ENCODE measurements around the gene LAMC2. TPM values are rescaled to one million over a fixed set of nuclear protein-coding genes. Genes with fewer than 3 reads are reported as not detected.

Gene LAMC2
- total and polyA plus RNA-seq, 9 of the 15 experiments (the other 6 are each of a cell fraction or from before 2014, with no cell fraction given), result 0.02 to 0.03 TPM; not detected in 7

DNA sequence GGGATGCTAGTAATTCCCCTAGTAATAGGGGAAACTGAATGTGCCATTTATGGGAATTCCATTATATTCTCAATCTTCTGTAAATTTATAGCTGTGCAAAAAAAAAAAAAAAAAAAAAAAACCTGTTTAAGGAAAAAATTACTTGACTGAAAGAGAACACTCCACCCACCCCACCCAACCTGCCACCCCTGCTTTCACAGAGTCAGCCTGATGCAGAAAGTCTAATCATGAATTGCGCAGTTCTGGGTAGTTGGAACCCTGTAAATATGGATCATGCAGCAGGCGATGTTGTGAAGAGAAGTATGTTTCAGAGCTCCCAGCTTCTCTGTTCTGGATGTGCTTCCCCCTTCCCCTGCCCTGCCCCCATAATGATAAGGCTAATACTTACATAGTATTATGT lies 19.6 kb upstream of the LAMC2 start (continued):
- TF ChIP-seq, protein P1, sequence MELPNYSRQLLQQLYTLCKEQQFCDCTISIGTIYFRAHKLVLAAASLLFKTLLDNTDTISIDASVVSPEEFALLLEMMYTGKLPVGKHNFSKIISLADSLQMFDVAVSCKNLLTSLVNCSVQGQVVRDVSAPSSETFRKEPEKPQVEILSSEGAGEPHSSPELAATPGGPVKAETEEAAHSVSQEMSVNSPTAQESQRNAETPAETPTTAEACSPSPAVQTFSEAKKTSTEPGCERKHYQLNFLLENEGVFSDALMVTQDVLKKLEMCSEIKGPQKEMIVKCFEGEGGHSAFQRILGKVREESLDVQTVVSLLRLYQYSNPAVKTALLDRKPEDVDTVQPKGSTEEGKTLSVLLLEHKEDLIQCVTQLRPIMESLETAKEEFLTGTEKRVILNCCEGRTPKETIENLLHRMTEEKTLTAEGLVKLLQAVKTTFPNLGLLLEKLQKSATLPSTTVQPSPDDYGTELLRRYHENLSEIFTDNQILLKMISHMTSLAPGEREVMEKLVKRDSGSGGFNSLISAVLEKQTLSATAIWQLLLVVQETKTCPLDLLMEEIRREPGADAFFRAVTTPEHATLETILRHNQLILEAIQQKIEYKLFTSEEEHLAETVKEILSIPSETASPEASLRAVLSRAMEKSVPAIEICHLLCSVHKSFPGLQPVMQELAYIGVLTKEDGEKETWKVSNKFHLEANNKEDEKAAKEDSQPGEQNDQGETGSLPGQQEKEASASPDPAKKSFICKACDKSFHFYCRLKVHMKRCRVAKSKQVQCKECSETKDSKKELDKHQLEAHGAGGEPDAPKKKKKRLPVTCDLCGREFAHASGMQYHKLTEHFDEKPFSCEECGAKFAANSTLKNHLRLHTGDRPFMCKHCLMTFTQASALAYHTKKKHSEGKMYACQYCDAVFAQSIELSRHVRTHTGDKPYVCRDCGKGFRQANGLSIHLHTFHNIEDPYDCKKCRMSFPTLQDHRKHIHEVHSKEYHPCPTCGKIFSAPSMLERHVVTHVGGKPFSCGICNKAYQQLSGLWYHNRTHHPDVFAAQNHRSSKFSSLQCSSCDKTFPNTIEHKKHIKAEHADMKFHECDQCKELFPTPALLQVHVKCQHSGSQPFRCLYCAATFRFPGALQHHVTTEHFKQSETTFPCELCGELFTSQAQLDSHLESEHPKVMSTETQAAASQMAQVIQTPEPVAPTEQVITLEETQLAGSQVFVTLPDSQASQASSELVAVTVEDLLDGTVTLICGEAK (IDR thresholded peaks at IDR 0.05), result no peak
- TF ChIP-seq, protein P1 (CRISPR knock-in tag; IDR thresholded peaks at IDR 0.05), result no peak
- TF ChIP-seq ZKSCAN3 (CRISPR knock-in tag; IDR thresholded peaks at IDR 0.05) (no peak), MEIS2 (IDR thresholded peaks at IDR 0.05; ENCODE audit: partially characterized antibody) (no peak), MTA2 (IDR thresholded peaks at IDR 0.05; ENCODE audit: low read depth) (no peak), ZNF551 (CRISPR knock-in tag; IDR thresholded peaks at IDR 0.05) (no peak), NR2F6 (CRISPR knock-in tag; IDR thresholded peaks at IDR 0.05) (no peak)
- TF ChIP-seq, protein P2, sequence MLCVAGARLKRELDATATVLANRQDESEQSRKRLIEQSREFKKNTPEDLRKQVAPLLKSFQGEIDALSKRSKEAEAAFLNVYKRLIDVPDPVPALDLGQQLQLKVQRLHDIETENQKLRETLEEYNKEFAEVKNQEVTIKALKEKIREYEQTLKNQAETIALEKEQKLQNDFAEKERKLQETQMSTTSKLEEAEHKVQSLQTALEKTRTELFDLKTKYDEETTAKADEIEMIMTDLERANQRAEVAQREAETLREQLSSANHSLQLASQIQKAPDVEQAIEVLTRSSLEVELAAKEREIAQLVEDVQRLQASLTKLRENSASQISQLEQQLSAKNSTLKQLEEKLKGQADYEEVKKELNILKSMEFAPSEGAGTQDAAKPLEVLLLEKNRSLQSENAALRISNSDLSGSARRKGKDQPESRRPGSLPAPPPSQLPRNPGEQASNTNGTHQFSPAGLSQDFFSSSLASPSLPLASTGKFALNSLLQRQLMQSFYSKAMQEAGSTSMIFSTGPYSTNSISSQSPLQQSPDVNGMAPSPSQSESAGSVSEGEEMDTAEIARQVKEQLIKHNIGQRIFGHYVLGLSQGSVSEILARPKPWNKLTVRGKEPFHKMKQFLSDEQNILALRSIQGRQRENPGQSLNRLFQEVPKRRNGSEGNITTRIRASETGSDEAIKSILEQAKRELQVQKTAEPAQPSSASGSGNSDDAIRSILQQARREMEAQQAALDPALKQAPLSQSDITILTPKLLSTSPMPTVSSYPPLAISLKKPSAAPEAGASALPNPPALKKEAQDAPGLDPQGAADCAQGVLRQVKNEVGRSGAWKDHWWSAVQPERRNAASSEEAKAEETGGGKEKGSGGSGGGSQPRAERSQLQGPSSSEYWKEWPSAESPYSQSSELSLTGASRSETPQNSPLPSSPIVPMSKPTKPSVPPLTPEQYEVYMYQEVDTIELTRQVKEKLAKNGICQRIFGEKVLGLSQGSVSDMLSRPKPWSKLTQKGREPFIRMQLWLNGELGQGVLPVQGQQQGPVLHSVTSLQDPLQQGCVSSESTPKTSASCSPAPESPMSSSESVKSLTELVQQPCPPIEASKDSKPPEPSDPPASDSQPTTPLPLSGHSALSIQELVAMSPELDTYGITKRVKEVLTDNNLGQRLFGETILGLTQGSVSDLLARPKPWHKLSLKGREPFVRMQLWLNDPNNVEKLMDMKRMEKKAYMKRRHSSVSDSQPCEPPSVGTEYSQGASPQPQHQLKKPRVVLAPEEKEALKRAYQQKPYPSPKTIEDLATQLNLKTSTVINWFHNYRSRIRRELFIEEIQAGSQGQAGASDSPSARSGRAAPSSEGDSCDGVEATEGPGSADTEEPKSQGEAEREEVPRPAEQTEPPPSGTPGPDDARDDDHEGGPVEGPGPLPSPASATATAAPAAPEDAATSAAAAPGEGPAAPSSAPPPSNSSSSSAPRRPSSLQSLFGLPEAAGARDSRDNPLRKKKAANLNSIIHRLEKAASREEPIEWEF (CRISPR knock-in tag; IDR thresholded peaks at IDR 0.05), result no peak
- TF ChIP-seq, protein P3, sequence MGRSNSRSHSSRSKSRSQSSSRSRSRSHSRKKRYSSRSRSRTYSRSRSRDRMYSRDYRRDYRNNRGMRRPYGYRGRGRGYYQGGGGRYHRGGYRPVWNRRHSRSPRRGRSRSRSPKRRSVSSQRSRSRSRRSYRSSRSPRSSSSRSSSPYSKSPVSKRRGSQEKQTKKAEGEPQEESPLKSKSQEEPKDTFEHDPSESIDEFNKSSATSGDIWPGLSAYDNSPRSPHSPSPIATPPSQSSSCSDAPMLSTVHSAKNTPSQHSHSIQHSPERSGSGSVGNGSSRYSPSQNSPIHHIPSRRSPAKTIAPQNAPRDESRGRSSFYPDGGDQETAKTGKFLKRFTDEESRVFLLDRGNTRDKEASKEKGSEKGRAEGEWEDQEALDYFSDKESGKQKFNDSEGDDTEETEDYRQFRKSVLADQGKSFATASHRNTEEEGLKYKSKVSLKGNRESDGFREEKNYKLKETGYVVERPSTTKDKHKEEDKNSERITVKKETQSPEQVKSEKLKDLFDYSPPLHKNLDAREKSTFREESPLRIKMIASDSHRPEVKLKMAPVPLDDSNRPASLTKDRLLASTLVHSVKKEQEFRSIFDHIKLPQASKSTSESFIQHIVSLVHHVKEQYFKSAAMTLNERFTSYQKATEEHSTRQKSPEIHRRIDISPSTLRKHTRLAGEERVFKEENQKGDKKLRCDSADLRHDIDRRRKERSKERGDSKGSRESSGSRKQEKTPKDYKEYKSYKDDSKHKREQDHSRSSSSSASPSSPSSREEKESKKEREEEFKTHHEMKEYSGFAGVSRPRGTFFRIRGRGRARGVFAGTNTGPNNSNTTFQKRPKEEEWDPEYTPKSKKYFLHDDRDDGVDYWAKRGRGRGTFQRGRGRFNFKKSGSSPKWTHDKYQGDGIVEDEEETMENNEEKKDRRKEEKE (IDR thresholded peaks at IDR 0.05; ENCODE audit: borderline replicate concordance in 1 of 2, control insufficient read depth in 1 of 2, low read depth in 2 of 2, low read length in 1 of 2), result no peak
